Activated CD4-positive, alpha-beta T cell treated with anti-CD3 and anti-CD28 coated beads, Interleukin-2, amount 50 U/mL, for 4 hours (primary cell): ENCODE data around the gene CLASP1.
"Not testable (repeated sequence)": the region's sequence is repeated elsewhere in the genome, so short reads cannot be mapped to it uniquely, and the experiment has no call there.

Experiments
- DNase-seq, 2 experiments: peaks; one replicate each; pipeline ENCODE4 v3.0.0-alpha.2; 2020

The CLASP1 gene

DNA sequence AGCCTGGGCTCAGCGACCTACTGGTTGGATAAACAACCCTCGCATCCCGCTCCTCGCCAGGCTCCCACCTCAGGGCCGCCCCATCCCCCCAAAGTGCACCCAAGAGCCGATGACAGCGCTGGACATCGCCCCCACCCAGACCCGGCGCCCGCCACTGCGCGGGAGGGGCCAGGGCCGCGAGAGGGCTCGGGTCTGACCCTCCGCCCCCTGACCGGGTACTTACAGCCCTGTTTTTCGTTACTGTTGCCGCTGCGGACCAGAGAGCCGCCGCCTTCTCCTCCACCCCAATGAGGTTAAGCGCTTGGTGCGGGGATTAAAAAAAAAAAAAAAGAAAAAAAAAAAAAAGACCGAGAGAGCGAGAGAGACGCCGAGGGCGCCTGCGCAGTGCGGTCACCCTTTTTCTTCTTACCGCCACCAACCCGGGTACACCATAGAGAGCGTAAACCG, at the start of gene CLASP1:
Gene CLASP1 (minus strand): TSS at position 314 of the 447 bp plus-strand sequence. CDS start 43,567 bp downstream, outside the sequence.
- no peak for DNase-seq

DNA sequence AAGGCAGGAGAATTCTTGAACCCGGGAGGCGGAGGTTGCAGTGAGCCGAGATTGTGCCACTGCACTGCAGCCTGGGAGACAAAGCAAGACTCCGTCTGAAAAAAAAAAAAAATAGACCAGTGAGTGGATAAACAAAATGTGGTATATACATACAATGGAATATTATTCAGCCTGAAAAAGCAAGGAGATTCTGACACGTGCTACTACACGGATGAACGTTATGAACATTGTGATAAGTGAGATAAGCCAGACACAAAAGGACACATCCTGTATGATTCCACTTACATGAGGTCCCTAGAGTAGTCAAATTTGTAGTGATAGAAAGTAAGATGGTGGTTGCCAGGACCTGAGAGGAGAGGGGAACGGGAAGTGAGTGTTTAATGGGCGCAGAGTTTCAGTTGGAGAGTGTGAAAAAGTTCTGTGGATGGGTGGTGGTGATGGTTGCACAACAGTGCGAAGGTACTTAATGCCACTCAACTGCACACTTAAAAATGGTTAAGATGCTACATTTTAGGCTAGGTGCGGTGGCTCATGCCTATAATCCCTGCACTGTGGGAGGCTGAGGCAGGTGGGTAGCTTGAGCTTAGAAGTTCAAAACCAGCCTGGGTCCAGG, 49.2 kb upstream of the CLASP1 start:
- no peak for DNase-seq

DNA sequence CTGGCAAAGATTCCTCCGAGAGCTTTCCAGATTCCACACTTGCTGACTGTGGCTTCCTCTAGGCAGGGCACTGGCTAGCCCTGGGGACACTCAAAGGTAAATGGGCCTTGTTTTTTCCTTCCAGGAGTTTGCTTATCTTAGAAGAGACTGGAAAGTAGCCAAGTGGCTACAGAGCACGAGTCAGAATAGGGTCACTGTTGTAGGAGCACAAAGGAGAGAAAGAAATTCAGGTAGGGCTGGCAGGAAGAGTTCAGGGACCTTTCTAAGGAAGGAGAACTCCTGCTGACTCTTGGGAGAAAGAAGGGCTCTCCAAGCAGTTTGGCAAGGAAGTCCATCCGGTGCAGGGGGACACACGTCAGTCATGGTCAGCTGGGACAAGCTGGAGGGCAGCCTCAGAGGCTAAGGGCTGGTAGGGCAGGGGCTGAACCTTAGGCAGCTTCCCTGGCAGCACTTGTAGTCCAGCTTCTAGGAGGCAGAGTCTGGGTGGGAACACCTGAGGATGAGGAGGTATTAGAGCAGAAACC, 47.9 kb upstream of the CLASP1 start:
- no peak for DNase-seq

DNA sequence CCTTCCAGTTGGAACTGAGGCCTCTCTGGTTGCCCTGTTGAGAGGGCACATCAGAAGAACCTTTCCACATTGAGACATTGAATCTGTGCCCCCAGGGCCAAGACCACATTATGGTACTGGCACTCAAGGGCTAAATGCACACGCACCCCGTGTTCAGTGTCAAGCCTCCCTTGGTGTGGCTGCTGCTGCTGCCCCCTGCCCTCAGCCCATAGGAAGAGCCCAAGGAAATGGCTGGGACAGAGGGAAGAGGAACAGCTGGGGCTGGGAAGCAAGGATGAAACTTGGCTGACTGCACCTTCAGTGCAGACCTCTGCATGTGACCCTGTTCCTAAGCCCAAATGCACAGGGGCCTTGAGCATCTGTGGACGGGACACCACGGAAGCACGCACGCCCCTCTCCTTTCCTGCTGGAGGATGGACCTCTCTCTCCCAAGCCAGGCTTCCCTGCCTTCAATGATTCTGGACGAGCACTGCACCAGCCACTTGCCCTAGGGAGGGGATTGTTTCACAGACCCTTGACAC, 47.2 kb upstream of the CLASP1 start:
- DNase-seq, result no peak

DNA sequence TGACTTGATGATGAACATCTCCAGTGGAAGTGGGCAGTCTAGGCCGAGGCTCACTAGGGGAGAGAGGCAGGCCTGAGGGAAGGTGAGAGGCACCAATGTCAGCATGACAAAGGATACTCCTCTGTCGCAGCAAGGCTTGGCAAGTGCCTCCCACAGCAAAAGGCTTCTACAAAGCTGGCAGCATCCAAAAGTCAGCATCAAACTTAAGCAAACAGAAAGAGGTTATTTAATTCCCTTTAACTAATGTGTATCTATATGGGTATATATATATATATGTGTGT, 45.8 kb upstream of the CLASP1 start:
- no peak for DNase-seq

DNA sequence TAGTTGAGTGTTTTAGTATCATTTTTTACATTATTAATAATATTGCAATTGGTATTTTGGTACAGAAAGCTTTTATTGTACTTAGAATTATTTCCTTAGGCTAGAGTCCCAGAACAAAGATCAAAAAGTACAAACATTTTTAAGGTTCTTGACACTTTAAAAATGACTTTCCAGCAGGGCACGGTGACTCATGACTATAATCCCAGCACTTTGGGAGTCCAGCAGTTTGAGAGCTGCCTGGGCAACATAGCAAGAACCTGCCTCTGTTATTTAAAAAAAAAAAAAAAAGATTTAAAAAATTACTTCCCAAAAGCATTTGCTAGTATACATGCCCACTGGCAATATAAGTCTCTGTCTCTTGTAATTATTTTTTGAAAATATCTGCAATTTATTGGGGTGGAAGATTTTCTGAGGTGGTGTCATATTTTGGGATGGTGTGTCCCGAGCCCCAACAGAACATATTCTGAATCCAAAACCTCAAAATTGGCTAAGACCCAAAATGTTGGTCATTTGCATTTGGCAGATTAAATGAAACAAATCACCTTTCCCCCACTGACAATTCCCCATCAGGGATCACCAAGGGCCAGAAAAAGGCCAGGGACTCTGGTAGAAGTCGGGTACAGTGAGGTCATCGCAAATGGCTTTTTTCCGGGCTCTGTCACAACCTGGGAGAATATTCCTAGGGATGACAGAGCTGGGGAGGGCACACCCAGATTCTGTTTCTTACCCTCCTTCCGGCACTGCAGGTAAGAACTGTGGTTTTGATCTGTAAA, 45.3 kb upstream of the CLASP1 start:
- DNase-seq, result no peak

DNA sequence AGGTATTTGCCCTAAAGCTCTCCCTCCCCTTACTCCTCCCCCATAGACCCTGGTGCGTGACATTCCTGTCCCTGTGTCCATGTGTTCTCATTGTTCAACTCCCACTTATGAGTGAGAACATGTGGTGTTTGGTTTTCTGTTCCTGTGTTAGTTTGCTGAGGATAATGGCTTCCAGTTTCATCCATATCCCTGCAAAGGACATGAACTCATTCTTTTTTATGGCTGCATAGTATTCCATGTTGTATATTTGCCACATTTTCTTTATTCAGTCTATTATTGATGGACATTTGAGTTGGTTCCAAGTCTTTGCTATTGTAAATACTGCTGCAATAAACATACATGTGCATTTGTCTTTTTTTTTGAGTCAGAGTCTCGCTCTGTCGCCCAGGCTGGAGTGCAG, 41.3 kb upstream of the CLASP1 start:
- DNase-seq, result not testable (repeated sequence)

DNA sequence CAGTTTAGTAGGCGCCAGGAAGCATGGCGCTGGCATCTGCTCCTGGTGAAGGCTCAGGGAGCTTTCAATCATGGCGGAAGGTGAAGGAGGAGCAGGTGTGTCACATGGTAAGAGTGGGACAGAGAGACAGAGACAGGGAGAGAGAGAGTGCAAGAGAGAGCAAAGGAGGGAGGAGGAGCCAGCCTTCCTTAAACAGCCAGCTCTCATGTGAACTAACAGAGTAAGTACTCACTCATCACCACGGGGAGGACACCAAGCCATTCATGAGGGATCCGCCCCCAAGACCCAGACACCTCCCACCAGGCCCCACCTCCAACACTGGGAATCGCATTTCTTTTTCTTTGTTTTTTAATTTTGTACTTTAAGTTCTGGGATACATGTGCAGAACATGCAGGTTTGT, 40.8 kb upstream of the CLASP1 start:
- no peak for DNase-seq

DNA sequence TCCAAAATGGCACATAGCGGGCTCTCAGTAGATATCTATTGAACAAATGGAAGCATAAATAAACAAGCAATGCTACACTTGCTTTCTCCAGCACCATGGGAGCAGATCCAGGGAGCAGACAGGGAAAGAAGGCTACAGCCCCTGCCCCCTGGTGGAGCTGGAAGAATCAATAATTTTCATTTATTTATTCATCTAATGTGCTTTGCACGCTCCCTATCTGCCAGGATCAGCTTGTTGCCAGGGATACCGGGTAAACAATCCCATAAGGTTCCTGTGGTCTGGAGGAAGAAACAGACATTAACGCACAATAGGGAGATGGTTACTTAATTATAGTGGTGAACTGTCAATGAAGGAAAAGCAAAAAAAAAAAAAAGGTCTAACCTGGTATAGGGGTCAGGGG, 40.1 kb upstream of the CLASP1 start:
- no peak for DNase-seq

DNA sequence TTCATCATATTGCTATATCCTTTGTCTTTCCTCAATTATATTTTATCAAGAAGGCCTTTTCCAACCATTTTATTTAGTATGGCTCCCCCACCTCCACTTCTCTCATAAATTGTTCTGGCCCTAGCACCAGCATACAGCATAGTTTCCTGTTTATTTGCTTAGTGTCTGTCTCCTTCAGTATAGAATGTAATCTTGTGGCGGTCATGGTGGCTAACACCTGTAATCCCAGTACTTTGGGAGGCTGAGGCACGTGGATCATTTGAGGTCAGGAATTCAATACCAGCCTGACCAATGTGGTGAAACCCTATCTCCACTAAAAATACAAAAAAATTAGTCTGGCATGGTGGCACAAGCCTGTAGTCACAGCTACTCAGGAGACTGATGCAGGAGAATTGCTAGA, 39.6 kb upstream of the CLASP1 start:
- DNase-seq, result no peak

DNA sequence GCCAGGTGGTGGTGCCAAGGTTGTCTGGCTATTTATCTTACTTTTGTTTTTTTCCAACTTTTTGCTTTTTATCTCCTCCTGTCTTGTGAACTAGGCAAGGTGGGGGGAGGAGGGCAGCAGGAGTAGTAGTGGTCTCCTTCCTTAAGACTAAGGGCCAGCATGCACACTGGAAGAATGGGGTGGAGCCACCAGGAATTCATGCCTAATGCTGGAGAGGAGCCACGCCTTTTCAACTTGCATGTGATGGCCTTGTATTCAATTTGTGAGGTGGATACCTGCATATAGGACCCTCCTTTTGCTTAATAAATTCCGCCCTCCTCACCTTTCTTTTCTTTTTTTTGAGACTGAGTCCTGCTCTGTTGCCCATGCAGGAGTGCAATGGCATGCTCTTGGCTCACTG, 37.6 kb upstream of the CLASP1 start:
- DNase-seq, result no peak

DNA sequence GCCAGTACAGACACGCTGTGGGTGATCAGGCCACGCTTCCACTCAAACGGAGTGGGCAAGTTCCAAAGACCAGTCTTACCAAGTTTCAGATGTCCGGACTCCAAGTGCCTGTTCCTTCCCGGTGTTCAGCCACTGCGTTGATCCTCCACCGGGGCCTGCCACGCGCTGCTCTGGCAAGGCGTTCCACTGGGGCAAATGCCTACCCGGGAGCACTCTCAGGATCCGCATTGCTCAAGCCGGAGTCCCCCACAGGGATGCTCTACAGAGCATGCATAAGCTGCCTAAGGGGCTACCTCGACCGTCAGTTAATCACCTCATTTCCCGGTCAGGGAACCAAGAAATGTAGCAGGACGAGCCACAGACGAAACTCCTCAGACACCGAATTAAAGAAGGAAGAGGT, 37.0 kb upstream of the CLASP1 start:
- DNase-seq, result no peak

DNA sequence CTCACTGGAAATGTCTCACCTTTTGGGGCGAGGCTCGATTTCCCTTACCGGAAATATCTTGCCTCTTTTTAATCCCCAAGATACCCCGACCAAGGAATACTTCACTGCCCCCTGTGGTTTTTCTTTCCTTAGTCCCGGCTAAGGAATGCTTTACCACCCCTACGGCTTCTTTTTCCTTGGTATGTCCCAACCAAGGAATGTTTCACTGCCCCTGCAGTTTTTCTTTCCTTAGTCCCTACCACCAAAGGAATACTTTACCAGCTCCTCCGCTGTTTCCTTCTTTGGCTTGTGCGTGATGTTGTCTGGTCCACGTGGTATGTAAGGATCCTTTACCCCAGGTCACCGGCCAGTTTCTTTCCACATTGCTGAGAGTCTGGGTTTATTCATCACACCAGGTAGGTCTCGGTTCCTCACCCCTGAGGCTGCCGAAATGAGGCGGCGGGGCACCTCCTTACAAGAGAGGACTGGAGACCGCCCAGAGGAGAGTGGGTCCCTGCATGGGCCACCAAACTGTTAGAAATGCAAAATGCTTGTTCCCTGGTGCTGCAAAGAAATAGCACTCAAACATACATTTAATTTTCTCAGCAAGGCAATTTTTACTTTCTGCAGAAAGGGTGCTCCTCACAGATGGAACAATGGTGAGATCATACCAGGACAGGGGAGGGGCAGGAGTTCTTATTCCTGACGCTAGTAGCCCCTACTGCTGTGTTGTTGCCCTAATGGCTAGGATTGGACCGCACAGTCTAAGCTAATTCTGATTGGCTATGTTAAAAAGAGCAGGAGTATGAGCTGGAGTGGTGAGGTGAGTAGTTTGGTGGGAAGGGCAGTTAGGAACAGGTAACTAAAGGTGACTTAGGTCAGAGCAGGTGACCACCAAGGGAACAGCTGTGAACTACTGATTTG, 33.4 kb upstream of the CLASP1 start:
- no peak for DNase-seq

DNA sequence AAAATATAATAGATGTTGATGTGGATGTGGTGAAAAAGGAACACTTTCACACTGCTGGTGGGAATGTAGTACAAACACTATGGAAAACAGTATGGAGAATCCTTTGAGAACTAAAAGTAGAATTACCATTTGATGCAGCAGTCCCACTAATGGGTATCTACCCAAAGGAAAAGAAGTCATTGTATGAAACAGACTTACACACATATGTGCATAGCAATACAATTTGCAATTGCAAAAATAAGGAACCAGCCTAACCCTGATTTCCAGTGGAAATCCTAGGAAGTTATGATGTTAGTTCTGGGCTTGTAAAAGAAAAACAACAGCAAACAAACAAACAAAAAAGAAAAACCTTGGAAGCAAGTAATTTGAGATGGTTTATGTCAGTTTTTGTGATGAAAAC, 28.6 kb upstream of the CLASP1 start:
- DNase-seq, result no peak

DNA sequence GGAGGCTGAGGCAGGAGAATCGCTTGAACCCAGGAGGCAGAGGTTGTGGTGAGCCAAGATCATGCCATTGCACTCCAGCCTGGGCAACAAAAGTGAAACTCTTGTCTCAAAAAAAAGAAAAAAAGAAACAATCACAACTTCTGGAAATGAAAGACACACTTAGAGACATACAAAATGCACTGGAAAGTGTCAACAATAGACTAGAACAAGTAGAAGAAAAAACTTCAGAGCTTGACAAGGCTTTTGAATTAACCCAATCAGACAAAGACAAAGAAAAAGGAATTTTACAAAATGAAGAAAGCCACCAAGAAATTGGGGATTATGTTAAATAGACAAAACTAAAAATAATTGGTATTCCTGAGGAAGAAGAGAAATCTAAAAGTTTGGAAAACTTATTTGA, 22.4 kb upstream of the CLASP1 start:
- DNase-seq, result not testable (repeated sequence)

DNA sequence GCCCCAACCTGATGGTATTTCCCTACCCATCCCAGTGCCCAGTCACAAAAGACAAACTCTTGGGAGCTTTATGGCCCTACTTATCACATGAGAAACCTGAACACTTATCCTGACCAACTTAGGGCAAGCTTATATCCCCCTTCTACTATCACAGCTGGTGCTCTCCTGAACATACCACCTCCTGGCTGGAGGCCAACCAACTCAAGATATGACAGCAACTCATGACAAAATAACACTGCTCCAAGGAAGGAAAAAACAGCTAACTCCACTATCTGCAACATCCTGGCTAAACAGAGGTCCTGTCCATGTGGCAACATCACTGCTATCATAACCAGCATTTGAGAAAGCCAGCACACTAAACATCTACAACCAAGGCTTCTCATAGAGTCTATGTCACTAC, 20.9 kb upstream of the CLASP1 start:
- no peak for DNase-seq

DNA sequence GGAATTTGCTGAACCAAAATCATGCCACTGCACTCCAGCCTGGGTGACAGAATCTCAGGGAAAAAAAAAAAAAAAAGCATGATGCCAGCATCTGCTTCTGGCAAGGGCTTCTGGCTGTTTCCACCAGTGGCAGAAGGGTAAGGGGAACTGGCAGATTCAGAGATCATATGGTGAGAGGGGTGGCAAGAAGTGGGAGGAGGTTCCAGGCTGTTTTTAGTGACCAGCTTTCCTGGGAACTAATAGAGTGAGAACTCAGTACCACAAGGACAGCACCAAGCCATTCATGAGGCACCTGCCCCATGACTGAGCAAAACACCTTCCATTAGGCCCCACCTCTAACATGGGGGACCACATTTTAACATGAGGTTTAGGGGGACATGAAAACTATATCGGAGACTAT, 18.4 kb upstream of the CLASP1 start:
- no peak for DNase-seq

DNA sequence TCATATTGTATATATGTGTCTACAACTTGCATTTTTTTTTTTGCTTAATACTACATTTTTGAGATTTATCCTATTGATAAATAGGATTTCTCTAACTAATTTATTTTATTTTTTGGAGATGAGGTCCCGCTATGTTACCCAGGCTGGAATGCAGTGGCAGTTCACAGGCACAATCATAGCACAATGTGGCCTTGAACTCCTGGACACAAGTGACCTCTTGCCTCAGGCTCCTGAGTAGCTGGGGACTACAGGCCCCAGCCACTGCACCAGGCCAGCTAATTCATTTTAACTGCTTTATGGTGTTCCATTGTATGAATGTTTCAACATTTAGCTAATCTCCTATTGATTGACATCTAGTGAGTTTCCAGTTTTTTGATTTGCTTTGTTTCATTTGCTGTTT, 16.8 kb upstream of the CLASP1 start:
- DNase-seq, result no peak

DNA sequence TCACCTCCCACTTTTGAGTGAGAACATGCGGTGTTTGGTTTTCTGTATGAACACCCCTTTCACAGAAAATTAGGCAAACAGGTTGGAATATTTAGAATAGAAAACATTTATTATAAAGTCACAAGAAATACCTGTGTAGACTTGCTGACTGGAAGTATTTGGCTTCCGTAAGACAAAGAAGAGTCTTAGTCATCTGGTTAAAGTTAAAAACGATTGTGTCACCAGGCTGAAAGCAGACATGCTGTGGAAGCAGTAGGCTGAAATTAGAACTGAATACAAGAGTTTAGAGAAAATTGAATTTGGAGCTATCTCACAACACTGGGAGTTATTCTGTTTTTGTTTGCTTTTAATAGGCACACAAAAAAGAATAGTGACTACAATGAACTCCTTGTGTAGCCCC, 16.2 kb upstream of the CLASP1 start:
- DNase-seq, result no peak

DNA sequence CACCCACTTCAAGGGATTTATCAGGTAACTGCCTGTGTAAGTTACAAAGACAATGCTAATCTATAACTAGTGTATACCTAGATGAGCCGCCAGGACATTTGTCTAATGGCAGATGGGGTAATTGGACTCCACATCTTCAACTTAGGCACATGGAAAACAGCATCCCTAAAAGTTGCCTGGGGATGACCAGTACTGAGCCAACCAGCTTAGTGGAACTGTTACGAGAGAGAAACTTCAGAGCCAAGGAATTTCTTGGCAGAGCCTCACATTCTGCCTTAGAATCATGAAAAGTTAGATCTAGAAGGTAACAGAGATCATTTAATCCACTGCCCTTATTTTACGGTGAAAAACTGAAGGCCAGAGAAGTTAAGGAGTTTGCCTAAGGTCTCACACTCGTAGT, 15.5 kb upstream of the CLASP1 start:
- DNase-seq, result no peak

DNA sequence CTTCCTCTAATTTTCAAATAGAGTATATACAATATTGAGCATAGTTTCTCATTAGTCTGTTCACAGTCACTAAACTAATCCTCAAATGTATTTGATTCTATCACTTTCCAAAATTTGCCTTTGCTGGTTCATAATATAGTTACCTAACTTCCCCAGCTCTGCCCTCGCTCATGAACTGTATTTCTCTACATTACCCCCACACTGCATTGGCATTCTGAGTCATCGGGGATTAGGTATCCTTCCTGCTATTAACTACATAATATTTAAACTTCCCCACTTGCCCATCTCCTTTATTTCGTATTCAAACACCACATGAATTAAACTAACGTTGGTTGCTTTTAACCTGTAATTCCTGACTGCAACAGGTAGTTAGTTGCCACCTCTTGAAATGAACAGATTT, 14.8 kb upstream of the CLASP1 start:
- DNase-seq, result no peak

DNA sequence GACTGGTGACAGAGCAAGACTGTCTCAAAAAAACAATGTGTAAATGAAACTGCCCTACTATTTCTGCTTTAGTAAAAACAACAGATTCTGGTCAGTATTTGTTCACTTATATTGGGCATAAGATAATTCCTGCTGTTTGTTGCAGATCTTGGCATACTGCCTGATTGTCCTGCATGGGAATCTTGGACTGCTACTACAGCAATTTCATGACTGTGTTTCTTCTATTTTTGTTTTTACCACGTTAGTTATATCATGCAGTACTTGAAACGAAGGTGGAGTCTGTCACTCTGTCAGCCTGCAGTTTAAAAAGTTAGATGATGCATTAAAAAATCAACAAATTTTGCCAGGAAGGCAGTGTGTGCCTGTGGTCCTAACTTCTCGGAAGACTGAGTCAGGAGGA, 14.2 kb upstream of the CLASP1 start:
- no peak for DNase-seq

DNA sequence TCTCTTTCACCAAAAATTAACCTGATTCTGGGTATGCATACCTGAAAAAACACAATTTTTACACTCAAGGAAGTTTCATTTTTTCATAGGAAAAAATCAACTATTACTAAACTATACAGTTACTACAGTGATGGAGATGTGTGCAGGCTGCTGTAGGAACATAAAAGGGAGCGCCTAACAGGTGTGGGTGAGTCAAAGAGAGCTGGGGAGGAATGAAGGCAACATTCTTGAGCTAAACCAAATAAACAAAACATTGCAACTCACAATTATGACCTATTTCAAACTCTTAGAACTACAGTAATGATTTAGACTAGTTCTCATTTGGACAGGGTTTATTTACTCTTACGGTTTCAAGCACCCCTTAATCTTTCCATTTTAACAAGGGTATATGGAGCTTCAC, 13.4 kb upstream of the CLASP1 start:
- DNase-seq, result no peak

DNA sequence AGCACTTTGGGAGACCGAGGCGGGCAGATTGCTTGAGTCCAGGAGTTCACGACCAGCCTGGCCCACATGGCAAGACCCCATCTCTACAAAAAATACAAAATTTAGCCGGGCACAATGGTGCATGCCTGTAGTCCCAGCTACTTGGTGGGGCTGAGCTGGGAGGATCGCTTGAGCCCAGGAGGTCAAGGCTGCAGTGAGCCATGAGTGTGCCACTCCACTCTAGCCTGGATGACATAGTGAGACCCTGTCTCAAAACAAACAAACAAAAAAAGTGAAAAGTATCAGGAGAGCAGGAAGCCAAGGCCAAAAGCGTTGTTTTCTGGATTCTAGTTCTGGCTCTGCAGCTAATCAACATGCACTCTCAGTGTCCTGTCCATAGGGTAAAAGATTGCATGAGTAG, 10.7 kb upstream of the CLASP1 start:
- no peak for DNase-seq
